H54 (cell line): ENCODE measurements around the gene C14orf180.
"Not testable (repeated sequence)": the region's sequence is repeated elsewhere in the genome, so short reads cannot be mapped to it uniquely, and the experiment has no call there.

Experiments
- DNase-seq: peaks from one replicate; pipeline ENCODE4 v3.0.0; 2011; ENCODE audit warnings: low spot score, mixed read lengths; ENCODE audit not compliant: insufficient read length
- FAIRE-seq: peaks from 3 replicates; lab custom pipeline; 2011; peaks lifted over from hg19 to GRCh38; lab: Jason Lieb, UNC
- POLR2A ChIP-seq: IDR thresholded peaks from 2 replicates; pipeline ENCODE4 v1.6.1; 2011; ENCODE audit warnings: low read depth, mild to moderate bottlenecking, low read length

Gene C14orf180

GRCh38 chr14:104634886-104635570 lies 55.5 kb downstream of the C14orf180 start:
- no peak for TF ChIP-seq POLR2A
- FAIRE-seq (no peak), DNase-seq (no peak)

GRCh38 chr14:104635717-104636116 lies 56.2 kb downstream of the C14orf180 start:
- TF ChIP-seq POLR2A = no peak
- DNase-seq (no peak), FAIRE-seq (no peak)

- DNase-seq (no peak), FAIRE-seq (no peak)
- no peak for TF ChIP-seq POLR2A
These were observed 56.6 kb downstream of the C14orf180 start for GRCh38 chr14:104636131-104636530.

GRCh38 chr14:104636846-104637545 lies 57.4 kb downstream of the C14orf180 start:
- not testable (repeated sequence) for DNase-seq, FAIRE-seq

GRCh38 chr14:104637546-104638003 lies 58.0 kb downstream of the C14orf180 start:
- FAIRE-seq = no peak
- DNase-seq = no peak
- TF ChIP-seq POLR2A = no peak

GRCh38 chr14:104638190-104638589 lies 58.6 kb downstream of the C14orf180 start:
- DNase-seq (no peak), FAIRE-seq (no peak)
- TF ChIP-seq POLR2A = no peak

- FAIRE-seq (no peak), DNase-seq (no peak)
- no peak for TF ChIP-seq POLR2A
These were observed 59.4 kb downstream of the C14orf180 start for GRCh38 chr14:104638927-104639450.

DNA sequence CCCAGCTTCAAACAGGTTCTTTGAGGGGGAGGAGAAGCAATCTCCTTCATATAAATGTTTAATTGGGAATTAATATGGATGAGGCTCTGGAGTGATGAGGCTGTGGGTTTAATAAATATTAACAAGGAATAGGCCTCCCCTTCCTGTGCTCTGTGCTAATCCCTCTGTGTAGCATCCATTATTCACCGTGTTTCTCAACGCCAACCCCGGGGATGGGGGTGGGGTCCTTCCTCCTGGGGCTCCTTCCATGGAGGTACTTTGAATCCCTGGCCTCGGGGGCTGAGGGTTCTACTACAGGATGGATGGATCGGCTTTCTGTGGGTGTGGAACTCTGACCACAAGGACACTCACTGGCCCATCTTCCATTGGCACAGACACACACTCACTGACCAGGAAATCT lies 59.9 kb downstream of the C14orf180 start:
- no peak for TF ChIP-seq POLR2A
- FAIRE-seq (no peak), DNase-seq (no peak)
